Jurkat, Clone E6-1 (cell line): Measurements from ENCODE around the gene SETD2.
"Not testable (repeated sequence)": the region's sequence is repeated elsewhere in the genome, so short reads cannot be mapped to it uniquely, and the experiment has no call there.

Experiments
- DNase-seq: peaks from one replicate; pipeline ENCODE4 v3.0.0-alpha.2; 2011; ENCODE audit warnings: low read depth, low spot score
- H3K4me3 ChIP-seq: 2 replicates; pipeline ENCODE4 v1.5.1; 2011; ENCODE audit warnings: mild to moderate bottlenecking, low read length, control low read depth, moderate library complexity

SETD2 gene

GRCh38 chr3:47152578-47152977 lies 11.3 kb downstream of the SETD2 start:
- DNase-seq = no peak
- H3K4me3 ChIP-seq = no peak overlapping the region

- H3K4me3 ChIP-seq = no peak overlapping the region
- DNase-seq = no peak
These were observed 12.1 kb downstream of the SETD2 start for GRCh38 chr3:47151836-47152235.

- H3K4me3 ChIP-seq = no peak overlapping the region
- no peak for DNase-seq
These were observed 14.5 kb downstream of the SETD2 start for GRCh38 chr3:47149339-47149933.

- DNase-seq = no peak
- H3K4me3 ChIP-seq = no peak overlapping the region
These were observed 18.6 kb downstream of the SETD2 start for GRCh38 chr3:47145272-47145671.

- no peak for DNase-seq
- no peak overlapping the region for H3K4me3 ChIP-seq
These were observed 20.8 kb downstream of the SETD2 start for GRCh38 chr3:47143068-47143467.

- H3K4me3 ChIP-seq, DNase-seq: not testable (repeated sequence)
These were observed 21.4 kb downstream of the SETD2 start for GRCh38 chr3:47142536-47142935.

- not testable (repeated sequence) for H3K4me3 ChIP-seq
- DNase-seq = peak; percentile 63
These were observed 22.9 kb downstream of the SETD2 start for GRCh38 chr3:47140973-47141461.

GRCh38 chr3:47140553-47140952 lies 23.4 kb downstream of the SETD2 start:
- H3K4me3 ChIP-seq, DNase-seq: not testable (repeated sequence)

GRCh38 chr3:47134311-47134710 lies 29.6 kb downstream of the SETD2 start:
- no peak overlapping the region for H3K4me3 ChIP-seq
- no peak for DNase-seq

- no peak for DNase-seq
- no peak overlapping the region for H3K4me3 ChIP-seq
These were observed 30.3 kb downstream of the SETD2 start for GRCh38 chr3:47133641-47134040.

GRCh38 chr3:47130557-47130956 lies 33.4 kb downstream of the SETD2 start:
- DNase-seq = no peak
- no peak overlapping the region for H3K4me3 ChIP-seq

GRCh38 chr3:47128137-47128536 lies 35.8 kb downstream of the SETD2 start:
- no peak overlapping the region for H3K4me3 ChIP-seq
- no peak for DNase-seq

GRCh38 chr3:47123857-47124256 lies 40.1 kb downstream of the SETD2 start:
- no peak overlapping the region for H3K4me3 ChIP-seq
- DNase-seq = no peak

- no peak for DNase-seq
These were observed 42.5 kb downstream of the SETD2 start for GRCh38 chr3:47121409-47121808.

GRCh38 chr3:47120138-47120537 lies 43.8 kb downstream of the SETD2 start:
- no peak for DNase-seq
- H3K4me3 ChIP-seq = no peak overlapping the region

More at GRCh38 chr3:47121409-47121808, 42.5 kb downstream of the SETD2 start:
- H3K4me3 ChIP-seq = no peak overlapping the region

GRCh38 chr3:47119387-47119786 lies 44.5 kb downstream of the SETD2 start:
- DNase-seq, H3K4me3 ChIP-seq: not testable (repeated sequence)

GRCh38 chr3:47117807-47118364 lies 46.0 kb downstream of the SETD2 start:
- DNase-seq = peak; percentile 63
- no peak overlapping the region for H3K4me3 ChIP-seq

- not testable (repeated sequence) for H3K4me3 ChIP-seq, DNase-seq
These were observed 48.4 kb downstream of the SETD2 start for GRCh38 chr3:47115524-47115923.

- no peak overlapping the region for H3K4me3 ChIP-seq
- DNase-seq = no peak
These were observed 50.1 kb downstream of the SETD2 start for GRCh38 chr3:47113669-47114365.

GRCh38 chr3:47112997-47113396 lies 50.9 kb downstream of the SETD2 start:
- no peak overlapping the region for H3K4me3 ChIP-seq
- no peak for DNase-seq
